HG03565 (cell line): ENCODE measurements around the gene FAM229B.
"Not testable (repeated sequence)": the region's sequence is repeated elsewhere in the genome, so short reads cannot be mapped to it uniquely, and the experiment has no call there.

Experiments used
- ATAC-seq: cut with Tn5 transposase; IDR thresholded peaks from one replicate; pipeline ENCODE4 v1.9.1; 2021; ENCODE audit warnings: mild to moderate bottlenecking, moderate library complexity; ENCODE audit not compliant: unreplicated experiment

The FAM229B gene

DNA sequence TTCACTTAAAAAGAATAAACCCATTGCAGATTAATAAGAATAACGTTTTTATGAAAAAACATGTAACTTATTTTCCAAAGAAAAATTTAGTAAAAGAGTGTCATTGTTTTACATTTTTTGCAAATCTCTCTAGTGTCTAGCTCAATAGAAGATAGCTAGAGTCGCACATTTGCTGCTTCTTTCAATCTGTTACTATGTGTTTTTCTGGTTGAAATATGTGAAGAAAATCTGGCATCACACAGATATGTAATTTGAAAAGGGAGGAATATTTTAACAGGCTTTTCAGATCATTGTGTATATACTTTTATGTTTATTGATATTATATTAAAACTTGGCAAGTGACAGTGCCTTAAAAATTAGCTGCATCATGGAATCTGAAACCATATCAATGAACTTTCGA, 24.4 kb upstream of the FAM229B start:
- no peak for ATAC-seq

GRCh38 chr6:112065426-112065986, 21.9 kb upstream of the FAM229B start:
- no peak for ATAC-seq

- ATAC-seq = no peak
These were observed 20.8 kb upstream of the FAM229B start for GRCh38 chr6:112066606-112067005.

- no peak for ATAC-seq
These were observed 5.8 kb upstream of the FAM229B start for GRCh38 chr6:112081569-112081968.

- ATAC-seq = no peak
These were observed 1.9 kb upstream of the FAM229B start for GRCh38 chr6:112085286-112086065.

DNA sequence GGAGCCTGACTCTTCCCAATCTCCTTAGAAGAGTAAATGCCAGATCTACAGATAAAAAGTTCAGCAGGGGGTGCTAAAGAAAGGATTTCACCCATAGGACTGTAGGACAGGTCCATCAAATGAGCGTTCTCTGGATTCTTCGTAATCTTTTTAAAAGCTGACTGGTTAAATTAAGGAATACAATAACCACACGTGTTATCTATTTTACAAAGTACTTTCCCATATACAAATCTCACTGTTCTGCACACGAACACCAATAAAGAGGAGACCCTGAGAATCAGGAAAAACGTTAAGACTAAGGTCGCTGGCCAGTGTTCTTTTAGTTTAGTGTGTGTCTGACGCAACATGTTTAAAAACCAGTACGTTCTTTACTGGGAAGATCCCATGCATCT, 651 bp upstream of the FAM229B start:
- ATAC-seq = peak; percentile 10

DNA sequence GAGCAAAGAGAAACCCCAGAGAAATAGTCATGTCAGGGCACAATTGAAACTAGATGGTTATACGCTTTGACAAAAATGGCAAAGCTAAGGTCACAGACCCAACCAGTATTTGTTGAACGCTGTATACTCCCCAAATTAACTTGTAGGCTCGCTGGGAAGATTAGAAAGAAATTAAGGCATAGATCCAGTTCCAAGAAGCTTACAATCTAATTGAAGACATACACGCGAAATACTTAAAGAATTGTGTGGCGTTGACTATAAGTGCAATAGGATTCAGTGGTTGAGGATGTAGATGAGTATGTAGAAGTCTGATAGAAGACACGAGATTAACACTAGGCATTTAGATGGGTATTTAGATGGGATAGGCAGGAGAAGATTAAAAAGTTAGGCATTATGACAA, 525 bp downstream of the FAM229B start:
- ATAC-seq = no peak

- no peak for ATAC-seq
These were observed 9.5 kb downstream of the FAM229B start for GRCh38 chr6:112096901-112097300.

- no peak for ATAC-seq
These were observed 13.2 kb downstream of the FAM229B start for GRCh38 chr6:112100561-112100960.

- not testable (repeated sequence) for ATAC-seq
These were observed 18.6 kb downstream of the FAM229B start for GRCh38 chr6:112106026-112106425.

DNA sequence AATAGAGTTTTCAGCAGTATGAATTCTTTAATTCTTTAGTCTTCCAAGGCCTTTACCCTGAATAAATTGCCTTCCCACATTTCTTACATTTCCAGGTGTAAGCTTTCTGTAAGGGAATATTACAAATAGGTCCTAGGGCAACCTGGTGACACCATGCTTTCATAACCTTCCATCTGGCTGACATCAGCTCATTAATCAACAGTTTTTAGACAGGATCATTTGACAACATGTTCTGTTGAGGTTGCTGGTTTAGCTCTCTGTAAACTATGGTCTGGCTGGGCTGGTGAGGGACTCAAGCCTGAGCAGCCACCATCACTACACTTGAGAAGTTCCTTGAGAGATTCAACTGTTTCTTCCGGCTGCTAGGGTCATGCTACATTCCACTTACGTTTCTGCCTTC, 19.2 kb downstream of the FAM229B start:
- ATAC-seq = no peak

DNA sequence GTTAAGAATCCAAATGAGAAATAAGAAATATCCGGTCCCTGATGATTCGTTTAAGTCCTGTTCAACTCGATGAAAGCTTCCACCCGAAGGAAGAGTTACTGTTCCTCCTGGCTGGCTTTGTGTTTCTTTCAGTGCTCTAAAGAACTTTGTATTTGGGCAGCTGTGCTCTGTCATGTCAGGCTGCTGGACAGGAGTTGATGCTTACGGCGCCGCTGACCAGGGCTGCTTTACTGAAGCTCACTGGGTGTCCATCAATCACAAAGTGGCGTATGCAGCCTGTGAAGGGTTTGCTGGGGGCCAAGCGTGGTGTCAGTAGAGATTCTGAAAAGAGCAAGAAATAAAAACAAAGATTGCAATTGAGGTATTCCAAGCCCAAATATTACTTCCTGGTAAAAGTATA, 21.9 kb downstream of the FAM229B start:
- ATAC-seq = no peak

GRCh38 chr6:112113431-112113830, 26.0 kb downstream of the FAM229B start:
- ATAC-seq = no peak

DNA sequence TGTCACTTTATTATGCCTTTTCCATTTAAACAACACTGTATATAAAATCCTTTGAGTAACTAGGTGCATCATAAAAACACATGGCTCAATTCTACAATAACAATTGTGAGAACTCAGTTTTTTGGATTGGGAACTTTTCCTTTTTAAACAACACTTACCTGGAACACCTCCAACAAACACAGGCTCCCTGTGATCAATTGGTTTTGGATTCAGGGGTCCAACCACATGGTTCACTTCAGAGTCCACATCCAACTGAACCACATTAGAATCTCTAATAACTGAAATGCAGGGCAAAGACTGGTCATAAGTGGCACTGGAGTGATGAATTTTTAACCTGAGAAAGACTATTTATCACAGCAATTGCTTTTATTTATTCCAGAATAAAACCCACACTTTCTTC, 26.5 kb downstream of the FAM229B start:
- no peak for ATAC-seq

GRCh38 chr6:112114577-112115223, 27.3 kb downstream of the FAM229B start:
- no peak for ATAC-seq

- ATAC-seq = no peak
These were observed 28.8 kb downstream of the FAM229B start for GRCh38 chr6:112116221-112116620.

DNA sequence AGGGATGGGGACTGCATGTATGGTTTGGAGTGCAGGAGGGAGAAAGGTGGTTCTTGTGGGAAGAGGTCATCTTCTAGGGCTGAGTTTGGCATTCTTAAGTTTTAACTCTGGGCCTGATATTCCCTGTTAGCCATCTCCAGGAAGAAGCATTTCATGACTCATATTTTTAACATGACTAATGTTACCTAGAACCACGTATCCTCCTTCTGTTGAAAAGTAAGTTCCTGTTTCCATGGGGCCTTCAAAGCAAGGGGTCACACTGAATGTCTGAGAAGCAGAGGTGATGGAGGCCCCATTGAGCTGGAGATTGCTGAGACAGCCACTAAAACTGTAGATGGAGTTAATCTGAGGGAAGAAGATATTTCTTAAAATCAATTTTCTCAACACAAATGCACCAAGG, 30.2 kb downstream of the FAM229B start:
- no peak for ATAC-seq

GRCh38 chr6:112118034-112118433, 30.6 kb downstream of the FAM229B start:
- no peak for ATAC-seq

- ATAC-seq = no peak
These were observed 35.4 kb downstream of the FAM229B start for GRCh38 chr6:112122756-112123155.

DNA sequence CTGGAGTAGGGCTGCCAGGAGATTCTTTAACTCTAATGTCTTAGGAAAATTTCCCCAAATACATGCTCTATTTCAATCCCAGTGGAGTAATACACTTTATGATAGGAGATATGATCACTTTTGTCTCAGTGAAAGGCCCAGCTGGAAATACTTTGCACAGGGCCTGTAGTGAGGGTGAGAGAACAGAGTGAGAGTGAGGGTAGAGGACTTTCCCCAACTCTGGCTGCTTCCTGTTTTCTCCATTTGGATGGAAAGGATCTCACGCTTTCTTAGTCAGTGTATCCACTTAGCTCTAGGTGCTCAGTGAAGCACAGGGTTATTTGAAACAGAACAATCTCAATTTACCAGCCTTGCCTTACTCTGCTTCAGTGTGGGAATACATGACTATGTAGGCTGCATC, 36.6 kb downstream of the FAM229B start:
- ATAC-seq = no peak

GRCh38 chr6:112128208-112128607, 40.8 kb downstream of the FAM229B start:
- no peak for ATAC-seq

DNA sequence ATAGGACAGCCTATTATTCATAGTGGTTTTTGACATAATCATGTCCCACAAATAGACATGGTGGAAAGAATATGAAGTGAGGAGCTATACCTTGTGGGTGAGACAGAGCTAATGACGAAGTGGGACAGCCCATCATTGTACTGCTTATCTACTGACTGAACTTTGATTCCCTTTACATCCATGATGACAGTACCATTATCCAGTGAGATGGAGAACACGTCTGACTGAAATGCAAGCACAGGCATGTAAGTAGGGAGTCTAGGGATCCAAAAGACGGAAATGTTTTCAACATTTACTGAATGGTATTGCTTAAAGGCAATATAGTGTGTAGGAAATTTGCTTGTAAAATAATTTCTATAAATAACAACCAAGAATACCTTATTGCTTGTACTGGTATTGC, 43.5 kb downstream of the FAM229B start:
- ATAC-seq = no peak
